ENCODE measurements around the gene PTRHD1. TPM values are rescaled to one million over a fixed set of nuclear protein-coding genes. Genes with fewer than 3 reads are reported as not detected.

The PTRHD1 gene
- total and polyA plus RNA-seq, 2 of the 8 experiments (the other 6 are each of a cell fraction or from before 2014, with no cell fraction given), result 46.2 to 91.9 TPM

DNA sequence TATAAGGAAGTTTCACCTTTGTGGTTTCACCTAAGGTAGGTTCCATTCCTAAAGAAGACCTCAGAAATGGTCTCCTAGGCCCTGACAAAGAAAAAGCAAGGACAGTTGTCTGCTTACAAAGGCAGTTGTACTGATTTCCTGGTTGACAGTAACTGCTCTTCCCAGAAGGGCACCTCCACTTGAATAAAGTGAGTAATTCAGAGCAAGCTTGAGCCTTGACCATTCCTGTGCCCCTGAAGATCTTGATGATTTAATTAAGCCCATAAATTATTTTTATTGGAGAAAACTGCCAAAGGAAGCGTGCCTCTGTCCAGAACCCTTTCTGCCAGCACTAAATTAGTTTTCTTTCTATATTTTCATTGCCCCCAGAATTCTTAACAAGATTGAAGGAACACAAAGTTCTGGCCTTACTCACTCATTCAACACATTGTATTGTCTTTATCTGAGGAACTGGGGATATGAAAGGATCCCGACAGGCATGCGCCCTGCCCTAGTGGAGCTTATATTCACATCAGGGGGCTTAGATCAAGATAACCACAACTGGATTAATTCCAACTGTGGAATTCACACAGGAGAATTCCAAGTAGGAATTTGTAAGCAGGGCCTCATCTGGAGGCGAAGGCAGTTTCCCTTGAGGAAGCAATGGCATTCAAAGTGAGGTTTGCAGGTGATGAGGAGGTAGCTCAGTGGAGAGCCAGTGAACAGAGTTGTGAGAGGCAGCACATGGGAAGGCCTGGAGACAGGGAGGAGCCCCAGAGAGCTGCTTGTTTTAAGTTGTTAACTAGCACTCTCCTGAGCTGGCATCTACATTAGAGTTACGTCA is 21.2 kb downstream of the PTRHD1 start:
- ChIA-PET CTCF (ENCODE audit: partially characterized antibody) (interaction anchor here (1.2 to 1.6 kb wide), 5 partner anchors 10 to 362 kb away, joined by 3 to 6 read pairs (median 3); no protein-coding TSS in a partner anchor), POLR2A (ENCODE audit: partially characterized antibody) (interaction anchor here (1.5 to 3.9 kb wide), 2 partner anchors 21 to 50 kb away, joined by 3 to 22 read pairs; partner anchors contain the start of genes CENPO and PTRHD1)
- no peak overlapping the region for H3K9ac ChIP-seq (replicated peaks in 1 of 4; ENCODE audit: extremely low read depth in 1 of 4, low read depth in 3 of 4, low read length in 3 of 4)
- no peak overlapping the region for H3K4me3 ChIP-seq (ENCODE audit: extremely low read depth in 1 of 4, insufficient read depth in 2 of 4, low read depth in 3 of 4, low read length in 4 of 4)
- H4K8ac ChIP-seq (ENCODE audit: extremely low read depth, insufficient read depth, low read length), result no peak overlapping the region
- H3K4me1 ChIP-seq (replicated peaks in 1 of 4; ENCODE audit: control insufficient read depth in 3 of 4, insufficient read depth in 4 of 4, low read length in 3 of 4), result peaks cover 0 to 3% (median 1%) of the 10 kb centered on the region in 4 experiments; a peak in 3 of 7 replicates
- 91% methylated on average over 5 of the region's 5 CpGs; no CpG with 5 or more reads in 1 of the 2 experiments for WGBS, 2 experiments (ENCODE audit: extremely low coverage in 1 of 2, insufficient coverage in 1 of 2, insufficient read length in 1 of 2, insufficient replicate concordance in 2 of 2, low coverage in 1 of 2, low lambda C conversion rate in 2 of 2, missing lambda C conversion rate in 1 of 2)
- no peaks in the 10 kb centered on the region for H4K20me1 ChIP-seq (replicated peaks in 1 of 2; ENCODE audit: control insufficient read depth in 1 of 2, insufficient read depth in 2 of 2, low read length in 2 of 2)
- no peaks in the 10 kb centered on the region for H3K27me3 ChIP-seq (replicated peaks in 1 of 4; ENCODE audit: control insufficient read depth in 3 of 4, extremely low read depth in 1 of 4, insufficient read depth in 3 of 4, low read length in 3 of 4)
- no peak overlapping the region for H4K5ac ChIP-seq (ENCODE audit: insufficient read length, low read depth, low read length)
- no peak overlapping the region for H2BK120ac ChIP-seq (replicated peaks; ENCODE audit: low read depth, low read length)
- no peak overlapping the region for H2BK15ac ChIP-seq (ENCODE audit: low read length)
- H2AK5ac ChIP-seq (ENCODE audit: low read depth, low read length), result no peak overlapping the region
- no peak overlapping the region for H2AFZ ChIP-seq (ENCODE audit: low read length)
- H2BK20ac ChIP-seq (ENCODE audit: low read length), result no peak overlapping the region
- H2BK12ac ChIP-seq (ENCODE audit: low read depth, low read length), result no peak overlapping the region
- no peaks in the 10 kb centered on the region for H3K9me3 ChIP-seq (ENCODE audit: insufficient read depth in 2 of 2, low read depth in 1 of 2, low read length in 1 of 2)
- H3K79me1 ChIP-seq (ENCODE audit: low read depth, low read length), result no peaks in the 10 kb centered on the region
- H3K56ac ChIP-seq (replicated peaks; ENCODE audit: insufficient read length, low read depth, low read length), result no peak overlapping the region
- no peak overlapping the region for H3K4me2 ChIP-seq (ENCODE audit: insufficient read depth in 1 of 2, low read depth in 2 of 2, low read length in 2 of 2)
- no peak overlapping the region for H2BK5ac ChIP-seq (ENCODE audit: low read depth, low read length)
- FAIRE-seq (no peak), DNase-seq (ENCODE audit: low read depth in 1 of 2, low spot score in 2 of 2) (no peak)
- H3K36me3 ChIP-seq (ENCODE audit: control insufficient read depth in 2 of 4, insufficient read depth in 4 of 4, low read length in 3 of 4), result no peaks in the 10 kb centered on the region
- no peaks in the 10 kb centered on the region for H3K79me2 ChIP-seq (ENCODE audit: control insufficient read depth in 1 of 2, insufficient read depth in 2 of 2, low read length in 2 of 2)
- no peak overlapping the region for H3K27ac ChIP-seq (ENCODE audit: low read depth, low read length)
- no peaks in the 10 kb centered on the region; the same call in 1 of the 2 replicates for H3K23me2 ChIP-seq (ENCODE audit: low read depth, low read length)
- H3K14ac ChIP-seq (ENCODE audit: insufficient read length), result no peak overlapping the region
- no peak overlapping the region for H4K91ac ChIP-seq (replicated peaks; ENCODE audit: insufficient read length, low read length)
- H3K4ac ChIP-seq (replicated peaks; ENCODE audit: insufficient read length, low read depth, low read length), result no peak overlapping the region
- no peak overlapping the region for H3K23ac ChIP-seq (ENCODE audit: insufficient read length)
- no peak overlapping the region for H3K18ac ChIP-seq (ENCODE audit: extremely low read depth, low read length)
- TF ChIP-seq, protein P1, sequence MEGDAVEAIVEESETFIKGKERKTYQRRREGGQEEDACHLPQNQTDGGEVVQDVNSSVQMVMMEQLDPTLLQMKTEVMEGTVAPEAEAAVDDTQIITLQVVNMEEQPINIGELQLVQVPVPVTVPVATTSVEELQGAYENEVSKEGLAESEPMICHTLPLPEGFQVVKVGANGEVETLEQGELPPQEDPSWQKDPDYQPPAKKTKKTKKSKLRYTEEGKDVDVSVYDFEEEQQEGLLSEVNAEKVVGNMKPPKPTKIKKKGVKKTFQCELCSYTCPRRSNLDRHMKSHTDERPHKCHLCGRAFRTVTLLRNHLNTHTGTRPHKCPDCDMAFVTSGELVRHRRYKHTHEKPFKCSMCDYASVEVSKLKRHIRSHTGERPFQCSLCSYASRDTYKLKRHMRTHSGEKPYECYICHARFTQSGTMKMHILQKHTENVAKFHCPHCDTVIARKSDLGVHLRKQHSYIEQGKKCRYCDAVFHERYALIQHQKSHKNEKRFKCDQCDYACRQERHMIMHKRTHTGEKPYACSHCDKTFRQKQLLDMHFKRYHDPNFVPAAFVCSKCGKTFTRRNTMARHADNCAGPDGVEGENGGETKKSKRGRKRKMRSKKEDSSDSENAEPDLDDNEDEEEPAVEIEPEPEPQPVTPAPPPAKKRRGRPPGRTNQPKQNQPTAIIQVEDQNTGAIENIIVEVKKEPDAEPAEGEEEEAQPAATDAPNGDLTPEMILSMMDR (IDR thresholded peaks at IDR 0.05; ENCODE audit: control extremely low read depth in 1 of 3, insufficient read depth in 1 of 3, low read depth in 1 of 3, low read length in 3 of 3), result no peak
- TF ChIP-seq KDM1A (IDR thresholded peaks at IDR 0.05; ENCODE audit: borderline replicate concordance, low read length) (no peak), KDM5A (IDR thresholded peaks at IDR 0.05; ENCODE audit: low read length) (no peak), HDAC2 (IDR thresholded peaks at IDR 0.05; ENCODE audit: borderline replicate concordance in 1 of 2, low read depth in 2 of 2, low read length in 2 of 2) (no peak), SP2 (IDR thresholded peaks at IDR 0.05; ENCODE audit: low read length) (no peak), NANOG (IDR thresholded peaks at IDR 0.05; ENCODE audit: insufficient read depth, low read depth, low read length, poor library complexity, severe bottlenecking) (no peak), POLR2A (IDR thresholded peaks at IDR 0.05; ENCODE audit: control extremely low read depth in 1 of 2, low read depth in 2 of 2, low read length in 2 of 2) (no peak), SP4 (IDR thresholded peaks at IDR 0.05; ENCODE audit: low read length) (no peak), SUZ12 (IDR thresholded peaks at IDR 0.05; ENCODE audit: low read length) (no peak), CREB1 (IDR thresholded peaks at IDR 0.05) (no peak)
